Adipose tissue (tissue), 3 donors: Measurements from ENCODE around the gene NUTM2G. TPM values are rescaled to one million over a fixed set of nuclear protein-coding genes. Genes with fewer than 3 reads are reported as not detected.
"Not testable (repeated sequence)": the region's sequence is repeated elsewhere in the genome, so short reads cannot be mapped to it uniquely, and the experiment has no call there.

ENCODE experiments used
- H3K27ac ChIP-seq: one replicate; pipeline ENCODE4 v1.5.1; 2013; ENCODE audit warnings: low read depth, low read length
- WGBS, 3 donors: extraction: QIAGEN DNeasy Blood & Tissue Kit; methylation state at CpG; one replicate each; pipeline ENCODE4 v1.1.7; 2013; 5-methylcytosine and 5-hydroxymethylcytosine counted together
- polyA plus RNA-seq, 3 donors: library from polyadenylated mRNA; stranded (reverse); fragments of 200-250 nt; gene quantifications; one replicate each; pipeline ENCODE4 v1.2.3, GENCODE V29; 2013
- donor health status: healthy with polysubstance abuse.
- donor health status: Bipolar disorder and iron deficiency.
- donor health status: healthy.

Gene NUTM2G
- polyA plus RNA-seq = not detected

- WGBS, 3 donors = no CpG with 5 or more reads among the region's 3 CpGs
- H3K27ac ChIP-seq = not testable (repeated sequence)
These were observed at the start of gene NUTM2G for GRCh38 chr9:96928543-96928942. Gene NUTM2G, plus strand, starts transcription at chr9:96928843. Its CDS starts 182 bp downstream, at chr9:96929025.

- no peak overlapping the region for H3K27ac ChIP-seq
- 35 to 51% (median 43%) methylated on average over 1 of the region's 1 CpG for WGBS, 3 donors
These were observed 44.7 kb upstream of the NUTM2G start for GRCh38 chr9:96883922-96884321.

GRCh38 chr9:96884443-96884842 lies 44.2 kb upstream of the NUTM2G start:
- no peak overlapping the region for H3K27ac ChIP-seq
- WGBS, 3 donors = 82 to 85% (median 84%) methylated on average over 2 of the region's 2 CpGs

GRCh38 chr9:96885424-96885823 lies 43.2 kb upstream of the NUTM2G start:
- no peak overlapping the region for H3K27ac ChIP-seq

GRCh38 chr9:96888591-96888990 lies 40.1 kb upstream of the NUTM2G start:
- no peak overlapping the region for H3K27ac ChIP-seq
- 91 to 95% (median 95%) methylated on average over 4 of the region's 4 CpGs for WGBS, 3 donors

GRCh38 chr9:96892131-96892530 lies 36.5 kb upstream of the NUTM2G start:
- no peak overlapping the region for H3K27ac ChIP-seq
- 96 to 97% (median 96%) methylated on average over 7 of the region's 7 CpGs for whole genome bisulfite sequencing, 3 donors

- not testable (repeated sequence) for H3K27ac ChIP-seq
- 43 to 83% (median 73%) methylated on average over 1 of the region's 2 CpGs for WGBS, 3 donors
These were observed 28.6 kb upstream of the NUTM2G start for GRCh38 chr9:96900010-96900409.

- H3K27ac ChIP-seq = not testable (repeated sequence)
- 95 to 100% methylated on average over 2 of the region's 5 CpGs; no CpG with 5 or more reads in 1 of the 3 donors for WGBS, 3 donors
These were observed 23.5 kb upstream of the NUTM2G start for GRCh38 chr9:96904947-96905722.

- not testable (repeated sequence) for H3K27ac ChIP-seq
- no CpG with 5 or more reads among the region's 3 CpGs for whole genome bisulfite sequencing, 3 donors
These were observed 20.2 kb upstream of the NUTM2G start for GRCh38 chr9:96908479-96908878.

- WGBS, 3 donors = 65 to 96% (median 95%) methylated on average over 2 of the region's 2 CpGs
- H3K27ac ChIP-seq = not testable (repeated sequence)
These were observed 13.1 kb upstream of the NUTM2G start for GRCh38 chr9:96915539-96915938.

GRCh38 chr9:96916531-96916930 lies 12.1 kb upstream of the NUTM2G start:
- H3K27ac ChIP-seq = not testable (repeated sequence)
- 96 to 100% (median 98%) methylated on average over 5 of the region's 6 CpGs for WGBS, 3 donors

- H3K27ac ChIP-seq = not testable (repeated sequence)
- WGBS, 3 donors = 83 to 87% (median 87%) methylated on average over 5 to 6 of the region's 6 CpGs
These were observed 10.1 kb upstream of the NUTM2G start for GRCh38 chr9:96918550-96918949.

- WGBS, 3 donors = 93 to 100% (median 100%) methylated on average over 1 to 4 of the region's 4 CpGs
- not testable (repeated sequence) for H3K27ac ChIP-seq
These were observed 7.8 kb upstream of the NUTM2G start for GRCh38 chr9:96920803-96921202.

- H3K27ac ChIP-seq = not testable (repeated sequence)
- WGBS, 3 donors = 79 to 98% (median 95%) methylated on average over 5 of the region's 5 CpGs
These were observed 3.1 kb upstream of the NUTM2G start for GRCh38 chr9:96925587-96925986.

- not testable (repeated sequence) for H3K27ac ChIP-seq
- WGBS, 3 donors = 62 to 74% (median 67%) methylated on average over 4 to 12 of the region's 13 CpGs
These were observed 3.0 kb downstream of the NUTM2G start for GRCh38 chr9:96931665-96932064.

- 80 to 87% (median 82%) methylated on average over 8 of the region's 14 CpGs for WGBS, 3 donors
- not testable (repeated sequence) for H3K27ac ChIP-seq
These were observed 5.5 kb downstream of the NUTM2G start for GRCh38 chr9:96934097-96934496.

- H3K27ac ChIP-seq = not testable (repeated sequence)
- 83 to 100% (median 84%) methylated on average over 3 to 4 of the region's 5 CpGs for WGBS, 3 donors
These were observed 6.1 kb downstream of the NUTM2G start for GRCh38 chr9:96934706-96935105.

- H3K27ac ChIP-seq = not testable (repeated sequence)
- WGBS, 3 donors = 89 to 91% (median 90%) methylated on average over 12 to 15 of the region's 15 CpGs
These were observed 6.8 kb downstream of the NUTM2G start for GRCh38 chr9:96935401-96935800.

- not testable (repeated sequence) for H3K27ac ChIP-seq
- 77 to 90% (median 81%) methylated on average over 3 of the region's 3 CpGs for WGBS, 3 donors
These were observed 8.8 kb downstream of the NUTM2G start for GRCh38 chr9:96937442-96937841.

GRCh38 chr9:96938957-96939665 lies 10.5 kb downstream of the NUTM2G start:
- 100% methylated on average over 1 of the region's 10 CpGs; no CpG with 5 or more reads in 2 of the 3 donors for WGBS, 3 donors
- not testable (repeated sequence) for H3K27ac ChIP-seq
